DLD1 (cell line): ENCODE data around the gene TCHHL1.

ENCODE experiments used
- in situ Hi-C: cut with HindIII; loops from 2 replicates; pipeline ENCODE4 v1.10.0; 2017; ENCODE audit warnings: low sequenced_read_pairs

TCHHL1 gene

GRCh38 chr1:152042030-152042429 lies 46.8 kb downstream of the TCHHL1 start:
- in situ Hi-C loops, result no loop called here

GRCh38 chr1:152039886-152040285 lies 49.0 kb downstream of the TCHHL1 start:
- in situ Hi-C loops, result no loop called here

GRCh38 chr1:152039461-152039860 lies 49.4 kb downstream of the TCHHL1 start:
- in situ Hi-C loops, result no loop called here

GRCh38 chr1:152038871-152039270 lies 50.0 kb downstream of the TCHHL1 start:
- in situ Hi-C loops, result no loop called here

- in situ Hi-C loops, result no loop called here
These were observed 52.3 kb downstream of the TCHHL1 start, which contains the start of gene S100A11 for GRCh38 chr1:152036267-152037216. Gene S100A11, minus strand, starts transcription at chr1:152037004. Its CDS starts 89 bp downstream, at chr1:152036915.

- in situ Hi-C loops, result no loop called here
These were observed 53.2 kb downstream of the TCHHL1 start for GRCh38 chr1:152035539-152036266.

- in situ Hi-C loops, result no loop called here
These were observed 54.0 kb downstream of the TCHHL1 start for GRCh38 chr1:152034654-152035538.

- in situ Hi-C loops, result no loop called here
These were observed 54.6 kb downstream of the TCHHL1 start for GRCh38 chr1:152034324-152034653.
